SK-N-MC (cell line): ENCODE data around the gene ELN.
A peak's percentile ranks its signal among the peaks of the same experiment; 100 is the strongest.

Experiments
- DNase-seq: peaks from one replicate; pipeline ENCODE4 v3.0.0-alpha.2; 2011; ENCODE audit warnings: low read depth, low spot score
- H3K27ac ChIP-seq: fragments of 200-600 bp; sonication (generic); 2 replicates; pipeline ENCODE4 v1.5.1; 2016; ENCODE audit warnings: mixed run types
- H3K36me3 ChIP-seq: fragments of 200-600 bp; sonication (generic); 2 replicates; pipeline ENCODE4 v1.6.1; 2017; ENCODE audit warnings: antibody characterized with exemption, low read length, mixed read lengths; ENCODE audit not compliant: insufficient read depth
- H3K4me3 ChIP-seq: fragments of 200-600 bp; sonication (generic); 2 replicates; pipeline ENCODE4 v1.5.1; 2016
- H3K9ac ChIP-seq: fragments of 200-600 bp; sonication (generic); 2 replicates; pipeline ENCODE4 v1.8.0; 2017; ENCODE audit warnings: mixed run types, mixed read lengths; ENCODE audit not compliant: insufficient read length
- H3K9me3 ChIP-seq: fragments of 200-600 bp; sonication (generic); 2 replicates; pipeline ENCODE4 v1.6.1; 2017; ENCODE audit warnings: low read depth, mild to moderate bottlenecking, antibody characterized with exemption, low read length, moderate library complexity, mixed read lengths
- EZH2 ChIP-seq: fragments of 200-600 bp; sonication (generic); IDR thresholded peaks from one replicate; pipeline ENCODE4 v1.6.1; 2017; ENCODE audit warnings: antibody characterized with exemption
- FOXP2 ChIP-seq: optimal IDR thresholded peaks from 2 replicates; pipeline ENCODE3; 2011; ENCODE audit warnings: mild to moderate bottlenecking, moderate library complexity; ENCODE audit not compliant: insufficient read depth; ENCODE audit errors: extremely low read length, control extremely low read depth
- POLR2AphosphoS5 ChIP-seq: IDR thresholded peaks from 2 replicates; pipeline ENCODE4 v1.6.1; 2012; ENCODE audit warnings: mild to moderate bottlenecking, low read depth, low read length, borderline replicate concordance

Gene ELN

DNA sequence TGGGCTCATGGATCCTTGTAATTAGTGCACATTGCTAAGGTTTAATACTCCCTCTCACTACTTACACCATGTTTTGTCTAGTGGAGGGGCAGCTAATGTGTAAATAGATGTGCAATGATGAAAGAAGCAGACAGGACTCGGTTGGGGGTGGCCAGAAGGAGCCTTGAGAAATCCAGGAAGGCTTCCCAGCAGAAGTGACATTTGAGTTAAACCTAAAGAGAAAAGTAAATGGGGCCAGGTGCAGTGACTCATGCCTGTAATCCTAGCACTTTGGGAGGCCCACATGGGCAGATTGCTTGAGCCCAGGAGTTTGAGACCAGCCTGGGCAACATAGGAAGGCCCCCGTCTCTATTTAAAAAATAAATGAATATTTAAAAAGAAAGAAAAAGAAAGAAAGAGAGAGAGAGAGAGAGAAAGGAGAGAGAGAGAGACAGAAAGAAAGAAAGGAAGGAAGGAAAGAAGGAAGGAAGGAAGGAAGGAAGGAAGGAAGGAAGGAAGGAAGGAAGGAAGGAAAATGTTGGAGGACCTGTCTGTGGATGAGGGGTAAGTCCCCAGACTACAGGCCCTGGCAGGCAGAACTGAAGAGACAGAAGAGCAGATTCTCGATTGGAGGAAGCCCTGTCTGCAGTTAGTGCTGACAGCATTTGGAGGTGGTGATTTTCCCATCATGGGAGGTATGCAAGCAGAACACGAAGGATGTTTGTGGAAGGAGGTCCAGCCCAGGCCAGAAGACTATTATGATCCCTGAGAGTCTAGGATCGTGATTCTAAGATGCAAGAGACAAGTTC lies 3.6 kb downstream of the ELN start:
- H3K9me3 ChIP-seq, result no peaks in the 10 kb centered on the region
- H3K9ac ChIP-seq, result no peak overlapping the region
- TF ChIP-seq EZH2 (no peak), POLR2AphosphoS5 (no peak), FOXP2 (no peak)

DNA sequence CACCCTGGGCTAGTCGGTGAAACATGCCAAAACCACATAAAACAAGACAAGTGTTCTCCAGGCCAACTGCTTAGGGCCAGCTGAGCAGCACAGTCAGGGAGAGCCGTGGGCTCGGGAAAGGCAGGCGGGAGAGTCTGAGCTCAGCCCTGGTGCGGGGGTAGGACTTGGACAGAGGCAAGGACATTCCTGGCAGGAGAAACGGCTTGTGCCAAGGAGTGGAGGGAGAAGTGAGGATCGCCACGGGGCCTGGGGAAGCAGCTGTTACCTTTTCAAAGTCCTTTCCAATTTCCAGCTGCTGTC lies 4.2 kb downstream of the ELN start:
- peak overlapping the region; percentile 46 for H3K4me3 ChIP-seq
- no peak for DNase-seq
- H3K9ac ChIP-seq, result no peak overlapping the region
- TF ChIP-seq FOXP2, result no peak
- no peak for TF ChIP-seq EZH2
- no peak for TF ChIP-seq POLR2AphosphoS5
- H3K9me3 ChIP-seq, result no peaks in the 10 kb centered on the region
- no peaks in the 10 kb centered on the region for H3K36me3 ChIP-seq
- H3K27ac ChIP-seq, result peak overlapping the region; percentile 93

More for the DNA sequence above, 3.6 kb downstream of the ELN start:
- H3K36me3 ChIP-seq, result no peaks in the 10 kb centered on the region
- peak overlapping the region; percentile 46 for H3K4me3 ChIP-seq
- peak overlapping the region; percentile 93 for H3K27ac ChIP-seq
- peak; percentile 65 for DNase-seq

GRCh38 chr7:74032624-74033371 lies 4.8 kb downstream of the ELN start:
- Histone ChIP-seq H3K9me3 (no peaks in the 10 kb centered on the region), H3K4me3 (peak overlapping the region; percentile 8), H3K27ac (peak overlapping the region; percentile 93), H3K9ac (no peak overlapping the region), H3K36me3 (no peaks in the 10 kb centered on the region)
- TF ChIP-seq FOXP2 (no peak), EZH2 (no peak), POLR2AphosphoS5 (no peak)
- no peak for DNase-seq

- no peaks in the 10 kb centered on the region for H3K36me3 ChIP-seq
- H3K27ac ChIP-seq, result peak overlapping the region; percentile 93
- no peaks in the 10 kb centered on the region for H3K9me3 ChIP-seq
- no peak overlapping the region for H3K9ac ChIP-seq
- no peak overlapping the region for H3K4me3 ChIP-seq
- TF ChIP-seq POLR2AphosphoS5 (no peak), FOXP2 (no peak), EZH2 (no peak)
- DNase-seq, result no peak
Observed at GRCh38 chr7:74033372-74034311, 5.7 kb downstream of the ELN start.

DNA sequence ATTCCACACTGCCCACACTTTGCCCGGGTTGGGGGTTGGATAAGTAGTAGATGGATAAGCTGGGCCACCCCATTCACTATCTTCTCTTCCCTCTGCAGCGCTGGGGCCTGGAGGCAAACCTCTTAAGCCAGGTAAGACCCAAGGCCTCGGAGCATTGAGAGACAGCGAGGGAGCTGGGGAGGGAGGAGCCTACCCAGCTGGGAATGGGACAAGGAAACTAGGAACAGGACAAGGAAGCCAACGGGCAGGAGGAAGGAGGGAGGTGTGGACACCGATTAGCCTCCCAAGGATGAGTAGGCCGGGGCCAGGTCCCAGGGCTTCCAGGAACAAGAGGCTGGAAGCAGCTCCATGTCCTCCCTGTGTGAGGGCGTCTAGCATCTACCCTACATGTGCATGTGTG lies 9.6 kb downstream of the ELN start:
- no peaks in the 10 kb centered on the region for H3K9me3 ChIP-seq
- H3K27ac ChIP-seq, result no peak overlapping the region

GRCh38 chr7:74038194-74038961 lies 10.4 kb downstream of the ELN start:
- DNase-seq, result no peak
- Histone ChIP-seq H3K4me3 (no peak overlapping the region), H3K9me3 (no peaks in the 10 kb centered on the region), H3K9ac (no peak overlapping the region), H3K27ac (no peak overlapping the region), H3K36me3 (no peaks in the 10 kb centered on the region)
- TF ChIP-seq POLR2AphosphoS5 (no peak), EZH2 (no peak), FOXP2 (no peak)

More for the DNA sequence above, 9.6 kb downstream of the ELN start:
- Histone ChIP-seq H3K4me3 (no peak overlapping the region), H3K36me3 (no peaks in the 10 kb centered on the region), H3K9ac (no peak overlapping the region)
- TF ChIP-seq POLR2AphosphoS5, result no peak
- no peak for TF ChIP-seq FOXP2
- no peak for TF ChIP-seq EZH2
- DNase-seq, result no peak

- no peak overlapping the region for H3K27ac ChIP-seq
- no peak overlapping the region for H3K9ac ChIP-seq
- H3K4me3 ChIP-seq, result no peak overlapping the region
- H3K36me3 ChIP-seq, result no peaks in the 10 kb centered on the region
- no peak for DNase-seq
- no peaks in the 10 kb centered on the region for H3K9me3 ChIP-seq
- TF ChIP-seq EZH2, result no peak
- no peak for TF ChIP-seq POLR2AphosphoS5
- no peak for TF ChIP-seq FOXP2
Observed at GRCh38 chr7:74039337-74039736, 11.4 kb downstream of the ELN start.

- H3K27ac ChIP-seq, result no peak overlapping the region
- no peak overlapping the region for H3K9ac ChIP-seq
- H3K4me3 ChIP-seq, result no peak overlapping the region
- no peaks in the 10 kb centered on the region for H3K36me3 ChIP-seq
- DNase-seq, result no peak
- no peak for TF ChIP-seq EZH2
- TF ChIP-seq POLR2AphosphoS5, result no peak
- no peak for TF ChIP-seq FOXP2
- H3K9me3 ChIP-seq, result no peaks in the 10 kb centered on the region
Observed at GRCh38 chr7:74040101-74040790, 12.3 kb downstream of the ELN start.
